ENCODE results near the gene PRAMEF4.
"Not testable (repeated sequence)": the region's sequence is repeated elsewhere in the genome, so short reads cannot be mapped to it uniquely, and the experiment has no call there.

Gene PRAMEF4

DNA sequence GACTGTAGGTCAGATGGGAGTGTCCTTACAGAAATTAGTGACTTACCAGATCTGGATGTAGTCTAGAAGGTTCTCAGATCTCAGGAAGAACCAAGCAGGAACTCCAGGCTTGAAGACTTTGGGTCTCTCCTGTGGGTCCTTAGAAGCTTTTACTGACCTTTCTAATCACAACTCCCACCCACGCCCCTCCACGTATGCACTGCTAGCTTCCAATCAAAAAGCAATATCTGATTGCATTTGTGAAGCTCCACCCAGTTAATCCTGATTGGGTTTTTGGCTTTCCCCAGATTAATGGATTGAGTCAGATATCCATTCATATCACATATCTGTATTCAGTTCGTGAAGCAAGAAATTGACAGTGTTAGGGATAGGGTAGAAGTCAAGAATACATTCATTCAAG lies at the start of gene PRAMEF4:
Gene PRAMEF4, minus strand, starts transcription at position 101 of the 400 bp plus-strand sequence. CDS start 2,807 bp downstream, outside the sequence.
- CTCF ChIA-PET; POLR2A ChIA-PET; DNase-seq (ENCODE audit: extremely low spot score): not testable (repeated sequence)

DNA sequence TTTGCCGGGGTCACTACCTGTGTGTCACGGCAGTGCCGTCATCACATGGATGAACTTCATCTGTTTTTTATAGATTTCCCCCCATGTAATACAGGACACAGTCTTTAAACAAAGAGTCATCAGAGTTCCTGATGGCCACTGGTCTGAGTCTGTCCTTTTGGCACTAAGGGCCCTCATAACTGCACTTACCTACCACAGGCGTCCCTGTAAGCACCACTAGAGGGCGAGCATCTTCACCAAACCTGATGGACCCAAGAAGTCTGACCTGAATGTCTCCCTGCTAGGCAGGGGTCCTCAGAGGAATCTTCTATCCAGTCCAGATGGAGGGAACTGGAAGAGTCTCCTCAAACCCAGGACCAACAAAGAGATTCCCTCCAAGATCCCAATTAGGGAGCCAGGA lies 38.4 kb upstream of the PRAMEF4 start:
- DNase-seq (ENCODE audit: extremely low spot score); POLR2A ChIA-PET; CTCF ChIA-PET: not testable (repeated sequence)

DNA sequence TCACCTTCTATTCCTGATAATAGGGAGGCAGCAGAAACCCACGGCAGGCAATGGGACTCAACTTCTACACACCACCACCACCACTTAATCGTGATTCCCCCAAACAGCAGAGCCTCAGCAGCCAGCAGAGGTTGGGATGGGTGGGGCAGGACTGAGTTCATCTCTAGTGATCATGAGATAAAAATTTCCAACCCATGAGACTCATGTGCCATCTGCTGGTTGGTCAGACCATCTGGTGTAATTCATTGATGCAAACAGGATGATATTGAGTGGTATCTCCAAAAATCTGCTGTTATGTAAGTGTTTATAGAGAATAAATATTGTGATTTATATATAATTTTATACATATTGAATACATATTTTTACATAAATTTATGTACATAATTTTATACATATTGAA lies 35.7 kb upstream of the PRAMEF4 start:
- DNase-seq (ENCODE audit: extremely low spot score); CTCF ChIA-PET; POLR2A ChIA-PET: not testable (repeated sequence)

DNA sequence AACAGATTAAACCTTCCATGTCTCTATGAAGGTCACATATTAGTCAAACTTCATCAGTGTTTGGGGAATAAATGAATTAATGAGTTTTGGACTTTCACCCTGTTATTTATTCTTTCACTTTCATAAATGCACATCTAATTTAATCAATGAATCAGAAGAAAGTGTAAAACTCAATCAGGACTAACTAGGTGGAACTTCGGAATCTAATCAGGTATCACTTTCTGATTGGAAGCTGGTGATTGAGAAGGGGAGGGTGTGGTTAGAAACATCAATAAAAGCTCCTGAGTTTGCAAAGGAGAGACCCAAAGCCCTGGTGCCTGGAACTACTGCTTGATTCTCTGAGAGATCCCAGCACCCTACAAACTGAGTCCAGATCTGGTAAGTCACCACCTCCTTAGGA lies 30.3 kb upstream of the PRAMEF4 start, which contains the start of gene PRAMEF7:
Gene PRAMEF7, plus strand, starts transcription at position 301 of the 400 bp plus-strand sequence. CDS start 1,083 bp downstream, outside the sequence.
- POLR2A ChIA-PET = not testable (repeated sequence)

DNA sequence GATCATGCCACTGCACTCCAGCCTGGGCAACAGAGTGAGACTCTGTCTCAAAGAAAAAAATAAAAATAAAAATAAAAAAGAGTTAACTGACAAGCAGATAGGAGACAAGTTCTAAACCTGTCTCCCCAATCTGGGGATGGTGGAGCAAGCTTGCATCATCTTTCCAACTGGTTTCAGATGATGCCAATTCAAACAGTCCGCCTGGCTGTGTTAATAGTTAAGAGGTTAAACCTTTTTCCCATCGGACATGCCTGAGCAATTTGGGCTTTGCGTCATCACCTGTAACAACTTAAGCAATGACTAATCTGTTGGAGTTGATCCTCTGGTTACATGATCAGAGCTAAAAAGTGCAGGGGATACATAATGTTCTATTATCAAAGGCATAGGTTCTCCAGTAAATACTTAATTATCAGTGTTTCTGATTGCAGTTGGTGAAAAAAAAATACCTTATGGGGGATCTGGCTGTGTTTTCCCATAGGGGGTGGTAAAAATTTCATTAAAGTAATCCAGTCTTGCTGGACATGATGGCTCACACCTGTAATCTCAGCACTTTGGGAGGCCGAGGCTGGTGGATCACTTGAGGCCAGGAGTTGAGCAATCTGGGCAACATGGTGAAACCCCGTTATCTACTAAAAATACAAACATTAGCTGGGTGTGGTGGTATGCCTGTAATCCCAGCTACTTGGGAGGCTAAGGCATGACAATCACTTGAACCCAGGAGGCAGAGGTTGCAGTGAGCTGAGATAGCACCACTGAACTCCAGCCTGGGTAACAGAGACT lies 18.0 kb upstream of the PRAMEF4 start:
- POLR2A ChIA-PET; DNase-seq (ENCODE audit: extremely low spot score); CTCF ChIA-PET: not testable (repeated sequence)

More for the DNA sequence above, 30.3 kb upstream of the PRAMEF4 start, which contains the start of gene PRAMEF7:
- CTCF ChIA-PET; DNase-seq (ENCODE audit: extremely low spot score): not testable (repeated sequence)

DNA sequence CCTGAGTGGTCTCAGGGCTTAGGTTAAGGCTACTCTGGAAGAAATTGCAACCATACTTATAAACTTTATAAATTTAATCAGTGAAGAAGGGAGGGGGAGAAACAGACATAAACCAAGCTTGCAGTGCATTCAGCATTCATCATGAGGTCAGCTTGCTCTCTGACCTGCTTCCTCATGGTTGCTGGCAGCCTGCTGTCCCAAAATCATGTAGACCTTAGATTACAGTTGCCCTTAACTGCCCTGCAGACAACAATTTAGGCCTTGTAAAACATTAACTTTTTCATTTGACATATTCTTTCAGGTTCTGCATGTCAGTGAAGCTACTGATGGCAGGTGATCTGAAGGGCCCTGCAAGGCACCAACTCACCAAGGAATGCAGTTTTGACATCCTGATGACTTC lies 13.2 kb upstream of the PRAMEF4 start:
- CTCF ChIA-PET; POLR2A ChIA-PET; DNase-seq (ENCODE audit: extremely low spot score): not testable (repeated sequence)

DNA sequence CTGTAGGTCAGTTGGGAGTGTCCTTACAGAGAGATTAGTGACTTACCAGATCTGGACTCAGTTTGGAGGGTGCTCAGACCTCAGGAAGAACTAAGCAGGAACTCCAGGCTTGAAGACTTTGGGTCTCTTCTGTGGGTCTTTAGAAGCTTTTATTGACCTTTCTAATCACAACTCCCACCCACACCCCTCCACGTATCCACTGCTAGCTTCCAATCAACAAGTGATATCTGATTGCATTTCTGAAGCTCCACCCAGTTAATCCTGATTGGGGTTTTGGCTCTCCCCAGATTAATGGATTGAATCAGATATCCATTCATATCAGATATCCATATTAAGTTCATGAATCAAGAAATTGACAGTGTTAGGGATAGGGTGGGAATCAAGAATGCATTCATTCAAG lies 12.2 kb upstream of the PRAMEF4 start, which contains the start of gene PRAMEF10:
Gene PRAMEF10, minus strand, starts transcription at position 101 of the 400 bp plus-strand sequence. CDS start 2,423 bp downstream, outside the sequence.
- POLR2A ChIA-PET; DNase-seq (ENCODE audit: extremely low spot score); CTCF ChIA-PET: not testable (repeated sequence)

DNA sequence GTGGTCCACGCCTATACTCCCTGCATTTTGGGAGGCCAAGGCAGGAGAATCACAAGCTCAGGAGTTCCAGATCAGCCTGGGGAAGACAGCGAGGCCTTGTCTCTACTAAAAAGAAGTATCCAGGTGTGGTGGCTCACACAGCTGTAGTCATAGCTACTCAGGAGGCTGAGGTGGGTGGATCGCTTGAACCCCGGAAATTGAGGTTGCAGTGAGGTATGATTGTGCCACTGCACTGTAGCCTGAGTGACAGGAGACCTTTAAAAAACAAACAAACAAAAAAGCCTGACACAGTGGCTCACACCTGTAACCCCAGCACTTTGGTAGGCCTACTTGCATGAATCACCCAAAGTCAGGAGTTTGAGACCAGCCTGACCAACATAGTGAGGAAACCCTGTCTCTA lies 7.5 kb downstream of the PRAMEF4 start:
- CTCF ChIA-PET; DNase-seq (ENCODE audit: extremely low spot score); POLR2A ChIA-PET: not testable (repeated sequence)

DNA sequence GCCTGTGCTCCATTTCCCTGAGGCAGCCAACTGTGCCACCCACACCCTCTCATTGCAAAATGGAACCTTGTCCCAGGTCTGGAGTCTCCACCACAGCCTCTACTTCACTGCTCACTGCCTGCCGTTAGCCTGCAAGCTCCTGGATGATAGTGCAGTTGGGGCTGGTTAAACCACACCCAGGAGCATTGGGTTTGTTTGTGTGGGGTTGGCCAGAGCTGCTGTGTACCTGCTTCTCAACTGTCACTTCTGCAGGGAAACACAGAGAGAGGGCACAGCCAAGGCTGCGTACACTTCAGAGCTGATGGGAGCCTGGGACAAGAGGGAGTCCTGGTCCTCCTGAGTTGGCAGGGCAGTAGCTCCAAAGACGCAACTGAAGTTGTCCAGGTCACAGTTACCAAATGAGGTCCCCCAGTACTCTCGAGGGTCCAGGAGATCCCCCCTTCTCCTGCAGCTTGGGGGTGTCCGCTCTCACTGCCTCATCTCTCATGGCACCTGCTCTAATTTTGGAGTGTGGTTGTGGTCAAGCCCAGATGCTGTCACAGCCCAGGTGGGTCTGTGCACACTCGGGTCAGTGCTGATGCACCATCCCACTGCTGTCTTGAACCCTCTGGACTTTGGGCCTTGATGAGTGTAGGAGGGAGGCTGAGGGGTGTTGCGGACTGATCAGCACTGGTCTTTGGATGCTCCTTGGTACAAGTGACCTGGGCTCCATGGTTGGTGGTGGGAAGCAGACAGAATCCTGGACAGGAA lies 22.7 kb downstream of the PRAMEF4 start:
- POLR2A ChIA-PET; CTCF ChIA-PET; DNase-seq (ENCODE audit: extremely low spot score): not testable (repeated sequence)

DNA sequence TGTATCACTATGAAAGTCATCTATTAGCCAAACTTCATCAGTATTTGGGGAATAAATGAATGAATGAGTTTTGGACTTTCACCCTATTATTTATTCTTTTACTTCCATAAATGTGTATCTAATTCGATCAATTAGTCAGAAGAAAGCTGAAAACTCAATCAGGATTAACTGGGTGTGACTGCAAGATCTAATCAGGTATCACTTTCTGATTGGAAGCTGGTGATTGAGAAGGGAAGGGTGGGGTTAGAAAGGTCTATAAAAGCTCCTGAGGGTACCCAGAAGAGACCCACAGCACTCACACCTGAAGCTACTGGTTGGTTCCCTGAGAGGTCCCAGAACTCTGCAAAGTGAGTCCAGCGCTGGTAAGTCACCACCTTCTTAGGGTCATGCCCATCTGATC lies 29.2 kb downstream of the PRAMEF4 start, which contains the start of gene PRAMEF2:
Gene PRAMEF2, plus strand, starts transcription at position 301 of the 400 bp plus-strand sequence. CDS start 1,924 bp downstream, outside the sequence.
- DNase-seq (ENCODE audit: extremely low spot score); CTCF ChIA-PET; POLR2A ChIA-PET: not testable (repeated sequence)

DNA sequence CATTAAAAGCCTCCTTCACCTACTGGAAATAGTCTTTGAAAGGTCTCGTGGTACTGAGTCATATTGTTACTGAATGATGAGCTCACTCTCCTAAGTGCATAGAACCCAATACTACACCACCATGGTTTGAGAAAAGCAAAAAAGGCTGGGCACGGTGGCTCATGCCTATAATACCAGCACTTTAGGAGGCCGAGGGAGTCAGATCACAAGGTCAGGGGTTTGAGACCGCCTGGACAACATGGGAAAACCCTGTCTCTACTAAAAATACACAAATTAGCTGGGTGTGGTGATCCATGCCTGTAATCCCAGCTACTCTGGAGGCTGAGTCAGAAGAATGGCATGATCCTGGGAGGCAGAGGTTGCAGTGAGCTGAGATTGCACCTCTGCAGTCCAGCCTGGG lies 34.2 kb downstream of the PRAMEF4 start:
- TF ChIP-seq, protein P1, sequence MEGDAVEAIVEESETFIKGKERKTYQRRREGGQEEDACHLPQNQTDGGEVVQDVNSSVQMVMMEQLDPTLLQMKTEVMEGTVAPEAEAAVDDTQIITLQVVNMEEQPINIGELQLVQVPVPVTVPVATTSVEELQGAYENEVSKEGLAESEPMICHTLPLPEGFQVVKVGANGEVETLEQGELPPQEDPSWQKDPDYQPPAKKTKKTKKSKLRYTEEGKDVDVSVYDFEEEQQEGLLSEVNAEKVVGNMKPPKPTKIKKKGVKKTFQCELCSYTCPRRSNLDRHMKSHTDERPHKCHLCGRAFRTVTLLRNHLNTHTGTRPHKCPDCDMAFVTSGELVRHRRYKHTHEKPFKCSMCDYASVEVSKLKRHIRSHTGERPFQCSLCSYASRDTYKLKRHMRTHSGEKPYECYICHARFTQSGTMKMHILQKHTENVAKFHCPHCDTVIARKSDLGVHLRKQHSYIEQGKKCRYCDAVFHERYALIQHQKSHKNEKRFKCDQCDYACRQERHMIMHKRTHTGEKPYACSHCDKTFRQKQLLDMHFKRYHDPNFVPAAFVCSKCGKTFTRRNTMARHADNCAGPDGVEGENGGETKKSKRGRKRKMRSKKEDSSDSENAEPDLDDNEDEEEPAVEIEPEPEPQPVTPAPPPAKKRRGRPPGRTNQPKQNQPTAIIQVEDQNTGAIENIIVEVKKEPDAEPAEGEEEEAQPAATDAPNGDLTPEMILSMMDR (IDR thresholded peaks at IDR 0.05; ENCODE audit: control extremely low read depth, extremely low read depth, low read depth, missing control alignments) = no peak
- ChIA-PET CTCF (no interaction called here), POLR2A (no interaction called here)
- no peak for DNase-seq (ENCODE audit: extremely low spot score)

DNA sequence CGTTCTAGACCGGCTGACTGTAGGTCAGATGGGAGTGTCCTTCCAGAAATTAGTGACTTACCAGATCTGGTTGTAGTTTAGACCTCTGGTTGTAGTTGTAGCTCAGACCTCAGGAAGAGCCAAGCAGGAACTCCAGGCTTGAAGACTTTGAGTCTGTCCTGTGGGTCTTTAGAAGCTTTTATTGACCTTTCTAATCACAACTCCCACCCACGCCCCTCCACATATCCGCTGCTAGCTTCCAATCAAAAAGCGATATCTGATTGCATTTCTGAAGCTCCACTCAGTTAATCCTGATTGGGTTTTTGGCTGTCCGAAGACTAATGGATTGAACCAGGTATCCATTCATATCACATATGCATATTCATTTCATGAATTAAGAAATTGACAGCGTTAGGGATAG lies 37.4 kb downstream of the PRAMEF4 start, which contains the start of gene HNRNPCL1:
Gene HNRNPCL1, minus strand, starts transcription at position 101 of the 400 bp plus-strand sequence. CDS start 431 bp downstream, outside the sequence.
- POLR2A ChIA-PET = not testable (repeated sequence)

DNA sequence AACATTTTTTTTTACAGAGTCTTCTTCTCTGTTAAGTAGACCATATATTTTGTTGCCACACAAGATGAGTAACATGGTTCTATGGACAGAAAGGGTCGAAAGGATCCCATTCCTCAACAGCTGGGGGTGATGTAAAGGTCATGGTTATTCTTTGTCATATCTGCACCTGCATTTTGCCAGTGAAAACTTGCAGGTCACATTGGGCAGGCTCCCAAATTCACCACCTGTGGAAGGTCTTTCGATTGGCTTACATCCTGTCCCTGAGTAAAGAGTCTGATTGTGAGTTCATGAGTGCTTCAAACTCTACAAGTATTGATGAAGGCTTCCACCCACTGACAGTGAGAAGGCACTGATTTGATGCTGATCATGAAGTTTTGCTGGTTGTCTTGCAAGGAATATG lies 52.8 kb downstream of the PRAMEF4 start:
- CTCF ChIA-PET; POLR2A ChIA-PET; DNase-seq (ENCODE audit: extremely low spot score): not testable (repeated sequence)

More for the DNA sequence above, 37.4 kb downstream of the PRAMEF4 start, which contains the start of gene HNRNPCL1:
- DNase-seq (ENCODE audit: extremely low spot score); CTCF ChIA-PET: not testable (repeated sequence)

DNA sequence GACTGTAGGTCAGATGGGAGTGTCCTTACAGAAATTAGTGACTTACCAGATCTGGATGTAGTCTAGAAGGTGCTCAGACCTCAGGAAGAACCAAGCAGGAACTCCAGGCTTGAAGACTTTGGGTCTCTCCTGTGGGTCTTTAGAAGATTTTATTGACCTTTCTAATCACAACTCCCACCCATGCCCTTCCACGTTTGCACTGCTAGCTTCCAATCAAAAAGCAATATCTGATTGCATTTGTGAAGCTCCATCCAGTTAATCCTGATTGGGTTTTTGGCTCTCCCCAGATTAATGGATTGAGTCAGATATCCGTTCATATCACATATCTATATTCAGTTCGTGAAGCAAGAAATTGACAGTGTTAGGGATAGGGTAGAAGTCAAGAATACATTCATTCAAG lies 54.7 kb downstream of the PRAMEF4 start, which contains the start of gene PRAMEF11:
Gene PRAMEF11, minus strand, starts transcription at position 101 of the 400 bp plus-strand sequence. CDS start 2,621 bp downstream, outside the sequence.
- DNase-seq (ENCODE audit: extremely low spot score); POLR2A ChIA-PET; CTCF ChIA-PET: not testable (repeated sequence)
